H1 (cell line): ENCODE results near the gene GBGT1. TPM values are rescaled to one million over a fixed set of nuclear protein-coding genes. Genes with fewer than 3 reads are reported as not detected.

ENCODE experiments used
- polyA plus RNA-seq, 7 experiments: library from polyadenylated mRNA; depleted of rRNA in 3 of 7; stranded (reverse) in 5 of 7; unstranded in 2 of 7; fragments of >200 nt in 5 of 7; fragments of 200-250 nt in 2 of 7; gene quantifications; 1 replicate in 5 of 7; 2 replicates in 1 of 7; 4 replicates in 1 of 7; pipeline versions ENCODE4 v1.2.1 to v1.2.3, GENCODE V29; 2011 to 2013; ENCODE audit warnings: missing spikeins in 2 of 7, mixed read lengths in 2 of 7
- total RNA-seq: library from RNA; stranded (reverse); fragmentation: NEBNext Ultra II Directional; extraction: Animal tissue kit (Norgen Biotek cat#: 25700); gene quantifications from 2 replicates; pipeline ENCODE4 v1.2.1, GENCODE V29; 2021
- TF ChIP-seq, protein P1 (sequence below), 3 experiments: IDR thresholded peaks; 1 replicate in 2 of 3; 2 replicates in 1 of 3; pipeline versions ENCODE4 v1.5.1 to v1.6.1; 2011; ENCODE audit warnings: low read length in 3 of 3, mild to moderate bottlenecking in 3 of 3, inconsistent platforms in 2 of 3, low read depth in 1 of 3, moderate library complexity in 1 of 3; ENCODE audit not compliant: insufficient read depth in 1 of 3; ENCODE audit errors: control extremely low read depth in 1 of 3

The GBGT1 gene
- total and polyA plus RNA-seq, 2 of the 8 experiments (the other 6 are each of a cell fraction or from before 2014, with no cell fraction given) = 7.1 to 9.7 TPM

- TF ChIP-seq, protein P1, sequence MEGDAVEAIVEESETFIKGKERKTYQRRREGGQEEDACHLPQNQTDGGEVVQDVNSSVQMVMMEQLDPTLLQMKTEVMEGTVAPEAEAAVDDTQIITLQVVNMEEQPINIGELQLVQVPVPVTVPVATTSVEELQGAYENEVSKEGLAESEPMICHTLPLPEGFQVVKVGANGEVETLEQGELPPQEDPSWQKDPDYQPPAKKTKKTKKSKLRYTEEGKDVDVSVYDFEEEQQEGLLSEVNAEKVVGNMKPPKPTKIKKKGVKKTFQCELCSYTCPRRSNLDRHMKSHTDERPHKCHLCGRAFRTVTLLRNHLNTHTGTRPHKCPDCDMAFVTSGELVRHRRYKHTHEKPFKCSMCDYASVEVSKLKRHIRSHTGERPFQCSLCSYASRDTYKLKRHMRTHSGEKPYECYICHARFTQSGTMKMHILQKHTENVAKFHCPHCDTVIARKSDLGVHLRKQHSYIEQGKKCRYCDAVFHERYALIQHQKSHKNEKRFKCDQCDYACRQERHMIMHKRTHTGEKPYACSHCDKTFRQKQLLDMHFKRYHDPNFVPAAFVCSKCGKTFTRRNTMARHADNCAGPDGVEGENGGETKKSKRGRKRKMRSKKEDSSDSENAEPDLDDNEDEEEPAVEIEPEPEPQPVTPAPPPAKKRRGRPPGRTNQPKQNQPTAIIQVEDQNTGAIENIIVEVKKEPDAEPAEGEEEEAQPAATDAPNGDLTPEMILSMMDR (IDR thresholded peaks at IDR 0.05; ENCODE audit: control extremely low read depth in 1 of 3, insufficient read depth in 1 of 3, low read depth in 1 of 3, low read length in 3 of 3) = no peak
Observed at GRCh38 chr9:133117271-133118178, 46.2 kb downstream of the GBGT1 start (continued).
